MM.1S (cell line): ENCODE results near the gene NTRK2.

Experiments used
- EZH2phosphoT487 ChIP-seq: fragments of 300-600 bp; sonication (generic); IDR thresholded peaks from 2 replicates; pipeline ENCODE4 v1.6.1; 2018; ENCODE audit warnings: antibody characterized with exemption, low read length
- TF ChIP-seq, protein P1 (sequence below): fragments of 300-600 bp; sonication (generic); IDR thresholded peaks from 2 replicates; pipeline ENCODE4 v1.5.1; 2016; ENCODE audit warnings: antibody characterized with exemption, low read length, mixed read lengths

DNA sequence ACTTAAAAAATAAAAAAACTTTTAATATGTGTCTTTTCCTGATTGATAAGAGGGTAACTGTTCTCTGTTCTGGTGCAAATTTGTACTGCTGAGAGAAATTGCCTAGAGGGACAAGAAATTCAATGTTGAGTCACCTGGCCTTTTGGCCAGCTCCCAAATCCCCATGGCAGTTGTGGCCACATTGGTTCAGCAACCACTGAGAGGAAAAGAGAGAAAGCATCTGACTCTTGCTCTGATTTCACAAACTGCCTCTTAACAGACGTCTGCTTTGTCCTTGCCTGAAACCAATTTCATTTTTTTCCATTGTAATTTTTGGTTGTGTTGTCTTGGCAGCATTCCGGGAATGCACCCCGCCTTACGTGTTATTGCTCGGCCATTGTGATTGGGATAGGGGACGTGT lies 42.4 kb downstream of the NTRK2 start:
- TF ChIP-seq, protein P1, sequence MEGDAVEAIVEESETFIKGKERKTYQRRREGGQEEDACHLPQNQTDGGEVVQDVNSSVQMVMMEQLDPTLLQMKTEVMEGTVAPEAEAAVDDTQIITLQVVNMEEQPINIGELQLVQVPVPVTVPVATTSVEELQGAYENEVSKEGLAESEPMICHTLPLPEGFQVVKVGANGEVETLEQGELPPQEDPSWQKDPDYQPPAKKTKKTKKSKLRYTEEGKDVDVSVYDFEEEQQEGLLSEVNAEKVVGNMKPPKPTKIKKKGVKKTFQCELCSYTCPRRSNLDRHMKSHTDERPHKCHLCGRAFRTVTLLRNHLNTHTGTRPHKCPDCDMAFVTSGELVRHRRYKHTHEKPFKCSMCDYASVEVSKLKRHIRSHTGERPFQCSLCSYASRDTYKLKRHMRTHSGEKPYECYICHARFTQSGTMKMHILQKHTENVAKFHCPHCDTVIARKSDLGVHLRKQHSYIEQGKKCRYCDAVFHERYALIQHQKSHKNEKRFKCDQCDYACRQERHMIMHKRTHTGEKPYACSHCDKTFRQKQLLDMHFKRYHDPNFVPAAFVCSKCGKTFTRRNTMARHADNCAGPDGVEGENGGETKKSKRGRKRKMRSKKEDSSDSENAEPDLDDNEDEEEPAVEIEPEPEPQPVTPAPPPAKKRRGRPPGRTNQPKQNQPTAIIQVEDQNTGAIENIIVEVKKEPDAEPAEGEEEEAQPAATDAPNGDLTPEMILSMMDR, result no peak
- no peak for TF ChIP-seq EZH2phosphoT487
